Measurements from ENCODE around the gene ITGB1BP1.

- TF ChIP-seq CTCF (IDR thresholded peaks at IDR 0.05) (no peak), POLR2A (IDR thresholded peaks at IDR 0.05) (no peak), POLR2AphosphoS5 (IDR thresholded peaks at IDR 0.05) (no peak)
Measured at GRCh38 chr2:9379391-9379755, 44.0 kb downstream of the ITGB1BP1 start.

Measured in prostate gland (tissue), 2 donors.